Activated B cell treated with CpG ODN at 0.5 μM for 24 hours (primary cell): ENCODE results near the gene PDE10A. TPM values are rescaled to one million over a fixed set of nuclear protein-coding genes. Genes with fewer than 3 reads are reported as not detected.
"Not testable (repeated sequence)": the region's sequence is repeated elsewhere in the genome, so short reads cannot be mapped to it uniquely, and the experiment has no call there.

ENCODE experiments used
- ATAC-seq: fragments of 200-7000 bp; cut with Tn5 transposase; one replicate; pipeline ENCODE4 v1.10.0; 2021; ENCODE audit warnings: low read depth, mild to moderate bottlenecking, moderate library complexity
- CTCF ChIA-PET: fragments of 350-600 bp; sonication (Branson Sonifier 250); formaldehyde crosslinking; loops from one replicate; lab custom pipeline; 2021; ENCODE audit warnings: antibody characterized with exemption; lab: Charles Lee
- POLR2A ChIA-PET: fragments of 350-600 bp; sonication (Branson Sonifier 250); formaldehyde crosslinking; loops from one replicate; lab custom pipeline; 2021; ENCODE audit warnings: antibody characterized with exemption; lab: Charles Lee
- DNase-seq: peaks from one replicate; pipeline ENCODE4 v3.0.0; 2022
- H3K27ac Mint-ChIP-seq: one replicate; pipeline ENCODE4 v1.8.0; 2020; ENCODE audit warnings: mixed read lengths
- H3K27me3 Mint-ChIP-seq: one replicate; pipeline ENCODE4 v1.8.0; 2021; ENCODE audit warnings: mixed read lengths
- H3K36me3 Mint-ChIP-seq: one replicate; pipeline ENCODE4 v1.8.0; 2021; ENCODE audit warnings: low read depth, mixed read lengths
- H3K4me1 Mint-ChIP-seq: one replicate; pipeline ENCODE4 v1.8.0; 2021; ENCODE audit warnings: mixed read lengths
- H3K4me3 Mint-ChIP-seq: one replicate; pipeline ENCODE4 v1.8.0; 2020; ENCODE audit warnings: mild to moderate bottlenecking, mixed read lengths
- H3K9me3 Mint-ChIP-seq: one replicate; pipeline ENCODE4 v1.8.0; 2020; ENCODE audit warnings: mixed read lengths
- intact Hi-C: fragments of 100-400 bp; cut with micrococcal nuclease; formaldehyde crosslinking; loops from one replicate; pipeline ENCODE4 v1.15.1; 2024
- total RNA-seq: library from RNA; stranded (reverse); gene quantifications from 2 replicates; pipeline ENCODE4 v1.2.3, GENCODE V29; 2022
- TF ChIP-seq, protein P1 (sequence below): fragments of 200-600 bp; IDR thresholded peaks from one replicate; pipeline ENCODE4 v1.8.0; 2022; ENCODE audit warnings: antibody characterized with exemption, mild to moderate bottlenecking

The PDE10A gene
- total RNA-seq, 1 donor from 2014 or later = not detected

GRCh38 chr6:165626711-165627110 is 36.3 kb downstream of the PDE10A start:
- DNase-seq (no peak), ATAC-seq (no peak)
- H3K27me3 Mint-ChIP-seq = no peaks in the 10 kb centered on the region
- ChIA-PET CTCF (no interaction called here), POLR2A (no interaction called here)
- no peak overlapping the region for H3K4me3 Mint-ChIP-seq
- no peak overlapping the region for H3K27ac Mint-ChIP-seq
- H3K36me3 Mint-ChIP-seq = no peaks in the 10 kb centered on the region
- no peaks in the 10 kb centered on the region for H3K4me1 Mint-ChIP-seq
- no peaks in the 10 kb centered on the region for H3K9me3 Mint-ChIP-seq
- TF ChIP-seq, protein P1, sequence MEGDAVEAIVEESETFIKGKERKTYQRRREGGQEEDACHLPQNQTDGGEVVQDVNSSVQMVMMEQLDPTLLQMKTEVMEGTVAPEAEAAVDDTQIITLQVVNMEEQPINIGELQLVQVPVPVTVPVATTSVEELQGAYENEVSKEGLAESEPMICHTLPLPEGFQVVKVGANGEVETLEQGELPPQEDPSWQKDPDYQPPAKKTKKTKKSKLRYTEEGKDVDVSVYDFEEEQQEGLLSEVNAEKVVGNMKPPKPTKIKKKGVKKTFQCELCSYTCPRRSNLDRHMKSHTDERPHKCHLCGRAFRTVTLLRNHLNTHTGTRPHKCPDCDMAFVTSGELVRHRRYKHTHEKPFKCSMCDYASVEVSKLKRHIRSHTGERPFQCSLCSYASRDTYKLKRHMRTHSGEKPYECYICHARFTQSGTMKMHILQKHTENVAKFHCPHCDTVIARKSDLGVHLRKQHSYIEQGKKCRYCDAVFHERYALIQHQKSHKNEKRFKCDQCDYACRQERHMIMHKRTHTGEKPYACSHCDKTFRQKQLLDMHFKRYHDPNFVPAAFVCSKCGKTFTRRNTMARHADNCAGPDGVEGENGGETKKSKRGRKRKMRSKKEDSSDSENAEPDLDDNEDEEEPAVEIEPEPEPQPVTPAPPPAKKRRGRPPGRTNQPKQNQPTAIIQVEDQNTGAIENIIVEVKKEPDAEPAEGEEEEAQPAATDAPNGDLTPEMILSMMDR = no peak
- intact Hi-C loops = no loop called here

GRCh38 chr6:165624871-165625639 is 38.0 kb downstream of the PDE10A start:
- TF ChIP-seq, protein P1 = no peak
- intact Hi-C loops = no loop called here
- CTCF ChIA-PET = no interaction called here
- no peak overlapping the region for H3K27ac Mint-ChIP-seq
- DNase-seq (no peak), ATAC-seq (no peak)
- POLR2A ChIA-PET = no interaction called here
- H3K4me1 Mint-ChIP-seq = no peaks in the 10 kb centered on the region
- H3K4me3 Mint-ChIP-seq = no peak overlapping the region
- H3K27me3 Mint-ChIP-seq = no peaks in the 10 kb centered on the region
- H3K9me3 Mint-ChIP-seq = no peaks in the 10 kb centered on the region
- H3K36me3 Mint-ChIP-seq = no peaks in the 10 kb centered on the region

- DNase-seq (no peak), ATAC-seq (no peak)
- H3K4me3 Mint-ChIP-seq = no peak overlapping the region
- no peaks in the 10 kb centered on the region for H3K36me3 Mint-ChIP-seq
- ChIA-PET POLR2A (no interaction called here), CTCF (no interaction called here)
- no peak overlapping the region for H3K27ac Mint-ChIP-seq
- intact Hi-C loops = no loop called here
- TF ChIP-seq, protein P1 = no peak
- H3K27me3 Mint-ChIP-seq = no peaks in the 10 kb centered on the region
- no peaks in the 10 kb centered on the region for H3K9me3 Mint-ChIP-seq
- no peaks in the 10 kb centered on the region for H3K4me1 Mint-ChIP-seq
These were observed 41.1 kb downstream of the PDE10A start for GRCh38 chr6:165621940-165622339.

DNA sequence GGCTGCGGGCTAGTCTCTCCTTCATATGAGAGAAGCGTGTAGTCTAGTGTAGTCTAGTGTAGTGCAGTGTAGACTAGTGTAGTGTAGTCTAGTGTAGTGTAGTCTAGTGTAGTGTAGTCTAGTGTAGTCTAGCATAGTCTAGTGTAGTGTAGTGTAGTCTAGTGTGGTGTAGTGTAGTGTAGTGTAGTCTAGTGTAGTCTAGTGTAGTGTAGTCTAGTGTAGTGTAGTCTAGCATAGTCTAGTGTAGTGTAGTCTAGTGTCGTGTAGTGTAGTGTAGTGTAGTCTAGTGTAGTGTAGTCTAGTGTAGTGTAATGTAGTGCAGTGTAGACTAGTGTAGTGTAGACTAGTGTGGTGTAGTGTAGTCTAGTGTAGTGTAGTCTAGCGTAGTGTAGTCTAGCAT is 44.1 kb downstream of the PDE10A start:
- DNase-seq, H3K36me3 Mint-ChIP-seq, intact Hi-C loops, ATAC-seq, H3K4me1 Mint-ChIP-seq, H3K4me3 Mint-ChIP-seq, CTCF ChIA-PET, POLR2A ChIA-PET, H3K27ac Mint-ChIP-seq, H3K9me3 Mint-ChIP-seq, H3K27me3 Mint-ChIP-seq: not testable (repeated sequence)

DNA sequence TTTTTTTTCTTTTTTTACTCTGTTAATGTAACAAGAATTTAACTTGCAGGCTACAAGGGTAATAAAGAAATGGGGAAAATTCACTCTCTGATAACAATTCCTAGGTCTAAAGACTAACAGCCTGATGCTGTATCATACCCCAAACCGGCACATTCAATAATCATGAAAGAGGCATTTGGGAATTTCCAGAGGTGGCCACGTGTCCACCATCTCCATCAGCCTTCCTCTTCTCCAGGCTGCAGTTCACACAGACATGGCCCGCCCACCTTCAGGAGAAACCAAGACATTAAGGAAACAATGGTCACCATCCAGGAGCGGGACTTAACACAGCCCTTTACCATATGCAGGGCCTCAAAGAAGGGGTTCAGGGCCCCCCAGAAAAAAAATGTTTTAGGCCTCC is 44.8 kb downstream of the PDE10A start:
- intact Hi-C loops = no loop called here
- Mint-ChIP-seq H3K27me3 (no peaks in the 10 kb centered on the region), H3K9me3 (no peaks in the 10 kb centered on the region), H3K27ac (no peak overlapping the region), H3K36me3 (no peaks in the 10 kb centered on the region), H3K4me1 (no peaks in the 10 kb centered on the region), H3K4me3 (no peak overlapping the region)
- ATAC-seq (no peak), DNase-seq (no peak)
- POLR2A ChIA-PET = no interaction called here
- CTCF ChIA-PET = no interaction called here
- TF ChIP-seq, protein P1 = no peak

GRCh38 chr6:165617528-165617927 is 45.5 kb downstream of the PDE10A start:
- DNase-seq = no peak
- ATAC-seq = no peak
- intact Hi-C loops = no loop called here
- Mint-ChIP-seq H3K4me3 (no peak overlapping the region), H3K9me3 (no peaks in the 10 kb centered on the region), H3K27me3 (no peaks in the 10 kb centered on the region), H3K4me1 (no peaks in the 10 kb centered on the region), H3K36me3 (no peaks in the 10 kb centered on the region), H3K27ac (no peak overlapping the region)
- TF ChIP-seq, protein P1 = no peak
- ChIA-PET POLR2A (no interaction called here), CTCF (no interaction called here)
